Liver (tissue), 9 donors: ENCODE results near the gene ACLY. TPM values are rescaled to one million over a fixed set of nuclear protein-coding genes. Genes with fewer than 3 reads are reported as not detected.

Source experiments
- DNase-seq: peaks from one replicate; pipeline ENCODE4 v3.0.0-alpha.2; 2017; ENCODE audit warnings: low spot score
- H3K27ac ChIP-seq, 2 donors: one replicate each; pipeline ENCODE4 v1.7.0; 2013; ENCODE audit warnings: inconsistent platforms in 2 of 2, low read length in 2 of 2, control low read depth in 1 of 2, low read depth in 1 of 2, mild to moderate bottlenecking in 1 of 2
- H3K27me3 ChIP-seq, 4 donors: one replicate each; pipeline versions ENCODE4 v1.6.1 to v1.7.0; 2013; ENCODE audit warnings: low read length in 3 of 4, inconsistent platforms in 1 of 4, mild to moderate bottlenecking in 1 of 4, moderate library complexity in 1 of 4; ENCODE audit not compliant: control insufficient read depth in 4 of 4, insufficient read depth in 4 of 4
- H3K36me3 ChIP-seq, 4 donors: one replicate each; pipeline versions ENCODE4 v1.6.1 to v1.7.0; 2013; ENCODE audit warnings: low read length in 3 of 4, mild to moderate bottlenecking in 3 of 4, low read depth in 1 of 4, moderate library complexity in 1 of 4; ENCODE audit not compliant: control insufficient read depth in 4 of 4, insufficient read depth in 3 of 4
- H3K4me1 ChIP-seq, 4 donors: one replicate each; pipeline versions ENCODE4 v1.6.1 to v1.7.0; 2013; ENCODE audit warnings: low read length in 3 of 4, mild to moderate bottlenecking in 3 of 4, moderate library complexity in 1 of 4; ENCODE audit not compliant: control insufficient read depth in 4 of 4, insufficient read depth in 4 of 4
- H3K4me3 ChIP-seq, 3 donors: one replicate each; pipeline versions ENCODE4 v1.6.1 to v1.7.0; 2013; ENCODE audit warnings: low read length in 3 of 3, control low read depth in 1 of 3, low read depth in 1 of 3, mild to moderate bottlenecking in 1 of 3
- H3K9ac ChIP-seq, 2 donors: one replicate each; pipeline ENCODE4 v1.7.0; 2013; ENCODE audit warnings: low read length in 2 of 2, mild to moderate bottlenecking in 2 of 2, moderate library complexity in 2 of 2, control low read depth in 1 of 2, low read depth in 1 of 2
- H3K9me3 ChIP-seq, 4 donors: one replicate each; pipeline versions ENCODE4 v1.6.1 to v1.7.0; 2013; ENCODE audit warnings: low read length in 3 of 4; ENCODE audit not compliant: control insufficient read depth in 4 of 4
- ATF3 ChIP-seq: IDR thresholded peaks from 2 replicates; pipeline ENCODE4 v1.6.1; 2016; ENCODE audit warnings: antibody characterized with exemption
- CTCF ChIP-seq: fragments of 150-350 bp; IDR thresholded peaks from 2 replicates; pipeline ENCODE4 v1.5.1; 2017; ENCODE audit warnings: improper control_type of control experiment, low read depth, low read length; ENCODE audit not compliant: missing input control
- FOXA1 ChIP-seq: IDR thresholded peaks from 2 replicates; pipeline ENCODE4 v1.6.1; 2016; ENCODE audit warnings: antibody characterized with exemption
- FOXA2 ChIP-seq: IDR thresholded peaks from 2 replicates; pipeline ENCODE4 v1.6.1; 2016; ENCODE audit warnings: antibody characterized with exemption
- GABPA ChIP-seq, 2 donors: IDR thresholded peaks in 1 of 2; conservative IDR thresholded peaks in 1 of 2; 2 replicates each; pipeline ENCODE4 v1.6.1; 2016; ENCODE audit warnings: antibody characterized with exemption in 2 of 2, mild to moderate bottlenecking in 1 of 2, moderate library complexity in 1 of 2
- HNF4A ChIP-seq, 2 donors: conservative IDR thresholded peaks; 2 replicates each; pipeline ENCODE4 v1.6.1; 2016; ENCODE audit warnings: antibody characterized with exemption in 2 of 2, mild to moderate bottlenecking in 2 of 2
- HNF4G ChIP-seq: IDR thresholded peaks from 2 replicates; pipeline ENCODE4 v1.6.1; 2016; ENCODE audit warnings: antibody characterized with exemption
- JUND ChIP-seq, 2 donors: IDR thresholded peaks; 2 replicates each; pipeline ENCODE4 v1.6.1; 2016; ENCODE audit warnings: antibody characterized with exemption in 2 of 2
- MAX ChIP-seq: IDR thresholded peaks from 2 replicates; pipeline ENCODE4 v1.6.1; 2016; ENCODE audit warnings: antibody characterized with exemption
- NR2F2 ChIP-seq: IDR thresholded peaks from 2 replicates; pipeline ENCODE4 v1.6.1; 2016; ENCODE audit warnings: antibody characterized with exemption
- REST ChIP-seq: IDR thresholded peaks from 2 replicates; pipeline ENCODE4 v1.6.1; 2016; ENCODE audit warnings: antibody characterized with exemption, mild to moderate bottlenecking
- TAF1 ChIP-seq: conservative IDR thresholded peaks from 2 replicates; pipeline ENCODE4 v1.6.1; 2016; ENCODE audit warnings: antibody characterized with exemption, mild to moderate bottlenecking
- YY1 ChIP-seq: IDR thresholded peaks from 2 replicates; pipeline ENCODE4 v1.6.1; 2016; ENCODE audit warnings: antibody characterized with exemption, mild to moderate bottlenecking
- ZBTB33 ChIP-seq: IDR thresholded peaks from 2 replicates; pipeline ENCODE4 v1.6.1; 2016; ENCODE audit warnings: antibody characterized with exemption
- WGBS: extraction: QIAGEN DNeasy Blood & Tissue Kit; methylation state at CpG from one replicate; pipeline ENCODE4 v1.1.7; 2013; 5-methylcytosine and 5-hydroxymethylcytosine counted together
- polyA plus RNA-seq, 2 donors: library from polyadenylated mRNA; stranded (reverse) in 1 of 2; unstranded in 1 of 2; fragments of 200-250 nt in 1 of 2; fragments of >200 nt in 1 of 2; fragmentation: Nextera tagmentation in 1 of 2; extraction: Ambion mirVana in 1 of 2; gene quantifications; one replicate each; pipeline versions ENCODE4 v1.2.1 to v1.2.3, GENCODE V29; 2013 to 2015
- total RNA-seq, 2 donors: library from RNA; depleted of rRNA; stranded (reverse); fragments of >200 nt; gene quantifications; one replicate each; pipeline ENCODE4 v1.2.3, GENCODE V29; 2014
- donor health status: healthy.
- donor health status: healthy.
- donor health status: healthy.
- donor health status: healthy.
- donor health status: healthy.

ACLY gene
- total and polyA plus RNA-seq, 4 donors: 12.1 to 133 (median 37.1) TPM

- Histone ChIP-seq H3K4me1 (no peaks in the 10 kb centered on the region), H3K9ac (no peak overlapping the region), H3K4me3 (no peak overlapping the region), H3K27ac (no peak overlapping the region), H3K9me3 (no peaks in the 10 kb centered on the region), H3K27me3 (no peaks in the 10 kb centered on the region), H3K36me3 (peaks cover 0 to 19% (median 4%) of the 10 kb centered on the region in 4 donors)
- WGBS: 73% methylated on average over 7 of the region's 7 CpGs
- DNase-seq: no peak
- TF ChIP-seq HNF4A (conservative IDR thresholded peaks at IDR 0.05) (no peak), CTCF (no peak), FOXA2 (no peak), REST (no peak), ZBTB33 (no peak), GABPA (IDR thresholded peaks at IDR 0.05 in 1 of 2, conservative IDR thresholded peaks at IDR 0.05 in 1 of 2) (no peak), JUND (IDR thresholded peaks at IDR 0.05) (no peak)
These were observed 94.7 kb downstream of the ACLY start for GRCh38 chr17:41824086-41824485.

- Histone ChIP-seq H3K4me1 (no peaks in the 10 kb centered on the region), H3K27me3 (no peaks in the 10 kb centered on the region), H3K9ac (no peak overlapping the region), H3K27ac (no peak overlapping the region), H3K4me3 (no peak overlapping the region), H3K9me3 (no peaks in the 10 kb centered on the region), H3K36me3 (peaks cover 0 to 16% (median 4%) of the 10 kb centered on the region in 4 donors)
- TF ChIP-seq HNF4G: no peak
- TF ChIP-seq MAX: no peak
- no peak for TF ChIP-seq YY1
- no peak for TF ChIP-seq HNF4A (conservative IDR thresholded peaks at IDR 0.05)
- no peak for TF ChIP-seq CTCF
- no peak for TF ChIP-seq FOXA2
- TF ChIP-seq FOXA1: no peak
- TF ChIP-seq TAF1: no peak
- TF ChIP-seq NR2F2: no peak
- no peak for TF ChIP-seq JUND (IDR thresholded peaks at IDR 0.05)
- no peak for TF ChIP-seq ATF3
- 94% methylated on average over 7 of the region's 7 CpGs for WGBS
- no peak for DNase-seq
These were observed 95.2 kb downstream of the ACLY start for GRCh38 chr17:41823580-41823979.
